WTC11 (cell line): ENCODE data around the gene SKI. TPM values are rescaled to one million over a fixed set of nuclear protein-coding genes. Genes with fewer than 3 reads are reported as not detected.

Experiments
- ATAC-seq: fragments of 200-7000 bp; cut with Tn5 transposase; 2 replicates; pipeline ENCODE4 v1.10.0; 2021; ENCODE audit warnings: mild to moderate bottlenecking, moderate library complexity
- CTCF ChIA-PET: fragments of 300-600 bp; sonication (Branson Sonifier 250); formaldehyde crosslinking; loops from one replicate; lab custom pipeline; 2021; ENCODE audit warnings: antibody characterized with exemption; lab: Charles Lee
- POLR2A ChIA-PET: fragments of 350-600 bp; sonication (Branson Sonifier 250); formaldehyde crosslinking; loops from one replicate; lab custom pipeline; 2021; ENCODE audit warnings: antibody characterized with exemption; lab: Charles Lee
- DNase-seq: peaks from one replicate; pipeline ENCODE4 v3.0.0; 2021; ENCODE audit warnings: low spot score
- H3K27ac Mint-ChIP-seq: 2 replicates; pipeline ENCODE4 v1.8.0; 2021; ENCODE audit warnings: mixed read lengths
- H3K27me3 Mint-ChIP-seq: 2 replicates; pipeline ENCODE4 v1.8.0; 2021; ENCODE audit warnings: low read depth, mild to moderate bottlenecking, moderate library complexity, mixed read lengths
- H3K36me3 Mint-ChIP-seq: 2 replicates; pipeline ENCODE4 v1.8.0; 2021; ENCODE audit warnings: mixed read lengths
- H3K4me1 Mint-ChIP-seq: 2 replicates; pipeline ENCODE4 v1.8.0; 2022; ENCODE audit warnings: mixed read lengths
- H3K4me3 Mint-ChIP-seq: 2 replicates; pipeline ENCODE4 v1.8.0; 2021; ENCODE audit warnings: mild to moderate bottlenecking, moderate library complexity, mixed read lengths
- H3K9me3 Mint-ChIP-seq: 2 replicates; pipeline ENCODE4 v1.8.0; 2021; ENCODE audit warnings: mixed read lengths
- E2F5 ChIP-seq: sonication (generic); formaldehyde crosslinking; IDR thresholded peaks from 2 replicates; pipeline ENCODE4 v1.8.1; 2022; ENCODE audit warnings: mild to moderate bottlenecking, moderate library complexity, missing genetic modification reagents
- GRHL2 ChIP-seq: fragments of 250-450 bp; sonication (Bioruptor Pico); IDR thresholded peaks from 2 replicates; pipeline ENCODE4 v1.8.0; 2022; ENCODE audit warnings: mild to moderate bottlenecking, moderate library complexity; ENCODE audit not compliant: insufficient replicate concordance, severe bottlenecking
- HMGXB4 ChIP-seq: sonication (generic); formaldehyde crosslinking; IDR thresholded peaks from 2 replicates; pipeline ENCODE4 v1.8.1; 2023; ENCODE audit warnings: mild to moderate bottlenecking, moderate library complexity, missing genetic modification reagents
- RELA ChIP-seq: sonication (generic); formaldehyde crosslinking; IDR thresholded peaks from 2 replicates; pipeline ENCODE4 v1.8.1; 2022; ENCODE audit warnings: missing genetic modification reagents, mild to moderate bottlenecking, borderline replicate concordance
- SP1 ChIP-seq: sonication (generic); formaldehyde crosslinking; conservative IDR thresholded peaks from 2 replicates; pipeline ENCODE4 v1.8.1; 2022; ENCODE audit warnings: missing genetic modification reagents
- ZBTB43 ChIP-seq: sonication (generic); formaldehyde crosslinking; IDR thresholded peaks from 2 replicates; pipeline ENCODE4 v1.8.1; 2023; ENCODE audit warnings: mild to moderate bottlenecking, missing genetic modification reagents
- total RNA-seq: library from RNA; stranded (reverse); gene quantifications from 3 replicates; pipeline ENCODE4 v1.2.3, GENCODE V29; 2021
- TF ChIP-seq, protein P1 (sequence below): fragments of 250-450 bp; sonication (Bioruptor Pico); IDR thresholded peaks from 2 replicates; pipeline ENCODE4 v1.9.0; 2021; ENCODE audit warnings: mild to moderate bottlenecking
- TF ChIP-seq, protein P2 (sequence below): sonication (generic); formaldehyde crosslinking; IDR thresholded peaks from 2 replicates; pipeline ENCODE4 v1.8.0; 2022; ENCODE audit warnings: mild to moderate bottlenecking, missing genetic modification reagents
- TF ChIP-seq, protein P3 (sequence below): sonication (generic); formaldehyde crosslinking; IDR thresholded peaks from 2 replicates; pipeline ENCODE4 v1.8.0; 2023; ENCODE audit warnings: mild to moderate bottlenecking, missing genetic modification reagents

SKI gene
- total RNA-seq, 1 experiment from 2014 or later, result 88.6 TPM

DNA sequence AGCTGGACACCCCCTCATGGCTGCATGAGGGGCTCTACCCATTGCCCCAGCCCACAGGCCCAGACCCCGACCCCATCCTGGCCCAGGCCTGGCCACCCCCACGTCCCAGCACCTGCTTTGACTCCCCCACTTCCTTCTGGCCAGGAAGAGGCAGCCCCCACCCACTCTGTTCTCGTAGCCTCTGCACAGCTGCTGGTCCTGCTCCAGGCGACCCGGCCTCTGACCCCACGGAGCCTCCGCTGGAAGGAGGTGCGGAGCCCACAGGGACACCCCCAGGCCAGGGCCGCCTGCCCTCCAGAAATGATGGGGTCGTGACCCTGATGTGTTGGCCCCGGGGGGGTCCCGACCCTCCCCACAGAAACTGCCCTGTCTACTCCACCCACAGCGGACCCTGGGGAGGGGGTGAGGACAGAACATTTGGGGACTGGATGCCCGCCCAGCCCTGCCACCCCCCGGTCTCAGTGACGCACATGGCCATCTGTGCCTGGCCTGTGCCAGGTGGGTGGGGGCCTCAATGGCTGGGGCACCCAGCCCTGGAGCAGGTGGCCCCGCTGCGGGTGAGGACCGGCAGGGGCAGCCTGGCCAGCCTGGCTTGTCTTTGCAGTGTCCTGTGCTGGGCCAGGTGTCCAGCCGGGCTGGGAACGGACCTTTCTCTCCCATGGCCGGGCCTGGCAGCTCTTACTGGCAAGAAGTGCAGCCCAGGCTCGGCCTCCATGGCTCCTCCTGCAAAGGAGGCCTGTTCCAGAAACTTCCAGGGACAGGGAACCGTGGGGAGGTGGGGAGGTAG, 84.6 kb downstream of the SKI start:
- DNase-seq (no peak), ATAC-seq (no peak)
- H3K36me3 Mint-ChIP-seq, result peaks cover 10% of the 10 kb centered on the region
- no peak overlapping the region for H3K27ac Mint-ChIP-seq
- POLR2A ChIA-PET, result interaction anchor here (1.5 kb wide), 1 partner anchor 83 kb away, joined by 3 read pairs; no protein-coding TSS in a partner anchor
- TF ChIP-seq HMGXB4 (CRISPR knock-in tag) (0 out of 2 replicates have a peak, but pooled peaks have one; percentile 13), E2F5 (CRISPR knock-in tag) (0 out of 2 replicates have a peak, but pooled peaks have one; percentile 23)
- TF ChIP-seq, protein P1, sequence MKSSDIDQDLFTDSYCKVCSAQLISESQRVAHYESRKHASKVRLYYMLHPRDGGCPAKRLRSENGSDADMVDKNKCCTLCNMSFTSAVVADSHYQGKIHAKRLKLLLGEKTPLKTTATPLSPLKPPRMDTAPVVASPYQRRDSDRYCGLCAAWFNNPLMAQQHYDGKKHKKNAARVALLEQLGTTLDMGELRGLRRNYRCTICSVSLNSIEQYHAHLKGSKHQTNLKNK, result no peak
- TF ChIP-seq, protein P2, sequence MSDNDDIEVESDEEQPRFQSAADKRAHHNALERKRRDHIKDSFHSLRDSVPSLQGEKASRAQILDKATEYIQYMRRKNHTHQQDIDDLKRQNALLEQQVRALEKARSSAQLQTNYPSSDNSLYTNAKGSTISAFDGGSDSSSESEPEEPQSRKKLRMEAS (CRISPR knock-in tag), result 0 out of 2 replicates have a peak, but pooled peaks have one; percentile 8
- TF ChIP-seq, all 79 proteins: peak for 3
- CTCF ChIA-PET, result interaction anchor here (0.9 to 8.7 kb wide), 11 partner anchors 14 to 117 kb away, joined by 3 to 98 read pairs (median 5); partner anchors contain the start of genes FAAP20 and SKI
- H3K4me1 Mint-ChIP-seq, result peaks cover 8% of the 10 kb centered on the region
- H3K27me3 Mint-ChIP-seq, result no peaks in the 10 kb centered on the region; the same call in 1 of the 2 replicates
- H3K9me3 Mint-ChIP-seq, result no peaks in the 10 kb centered on the region
- no peak overlapping the region for H3K4me3 Mint-ChIP-seq

DNA sequence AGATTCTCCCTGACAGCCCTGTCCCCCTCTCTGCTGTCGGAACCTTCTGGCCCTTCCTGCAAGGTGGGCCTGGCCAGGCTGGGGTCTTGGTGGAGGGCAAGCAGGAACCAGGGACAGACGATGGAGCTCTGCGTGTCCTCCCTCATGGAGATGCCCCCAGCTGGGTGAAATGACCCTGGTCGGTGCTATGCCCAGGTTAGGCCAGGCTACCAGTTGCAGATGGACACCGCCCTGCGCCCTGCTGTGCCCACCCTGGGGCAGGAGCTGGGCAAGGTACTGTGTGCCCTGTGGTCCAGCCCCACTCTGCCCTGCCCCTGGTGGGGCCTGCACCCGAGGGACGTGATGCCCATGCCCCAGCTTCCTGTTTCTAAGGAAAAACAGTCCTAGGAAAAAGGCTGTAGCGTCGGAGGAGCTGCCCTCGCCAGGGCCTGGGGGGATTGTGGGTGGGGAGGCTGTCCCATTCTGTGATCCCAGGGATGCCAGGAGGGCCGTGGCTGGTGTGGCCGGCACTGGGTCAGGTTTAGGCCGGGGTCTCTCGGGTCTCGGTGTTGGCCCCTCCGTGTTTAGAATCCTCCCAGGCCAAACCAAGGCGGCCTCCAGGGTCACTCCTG, 85.6 kb downstream of the SKI start:
- ATAC-seq (no peak), DNase-seq (no peak)
- ChIA-PET POLR2A (interaction anchor here (1.5 kb wide), 1 partner anchor 84 kb away, joined by 3 read pairs; no protein-coding TSS in a partner anchor), CTCF (interaction anchor here (4.2 to 8.7 kb wide), 2 partner anchors 68 to 119 kb away, joined by 42 to 98 read pairs; partner anchors contain the start of gene FAAP20)
- no peaks in the 10 kb centered on the region for H3K9me3 Mint-ChIP-seq
- H3K4me1 Mint-ChIP-seq, result peaks cover 8% of the 10 kb centered on the region
- no peaks in the 10 kb centered on the region for H3K36me3 Mint-ChIP-seq
- peak overlapping the region; percentile 37; the same call in 1 of the 2 replicates for H3K4me3 Mint-ChIP-seq
- H3K27ac Mint-ChIP-seq, result no peak overlapping the region
- no peaks in the 10 kb centered on the region; the same call in 1 of the 2 replicates for H3K27me3 Mint-ChIP-seq
- TF ChIP-seq RELA (CRISPR knock-in tag) (0 out of 2 replicates have a peak, but pooled peaks have one; percentile 17), ZBTB43 (CRISPR knock-in tag) (no peak), GRHL2 (CRISPR knock-in tag) (no peak), SP1 (CRISPR knock-in tag) (peak; percentile 23; the same call in 1 of the 2 replicates)
- TF ChIP-seq, protein P3, sequence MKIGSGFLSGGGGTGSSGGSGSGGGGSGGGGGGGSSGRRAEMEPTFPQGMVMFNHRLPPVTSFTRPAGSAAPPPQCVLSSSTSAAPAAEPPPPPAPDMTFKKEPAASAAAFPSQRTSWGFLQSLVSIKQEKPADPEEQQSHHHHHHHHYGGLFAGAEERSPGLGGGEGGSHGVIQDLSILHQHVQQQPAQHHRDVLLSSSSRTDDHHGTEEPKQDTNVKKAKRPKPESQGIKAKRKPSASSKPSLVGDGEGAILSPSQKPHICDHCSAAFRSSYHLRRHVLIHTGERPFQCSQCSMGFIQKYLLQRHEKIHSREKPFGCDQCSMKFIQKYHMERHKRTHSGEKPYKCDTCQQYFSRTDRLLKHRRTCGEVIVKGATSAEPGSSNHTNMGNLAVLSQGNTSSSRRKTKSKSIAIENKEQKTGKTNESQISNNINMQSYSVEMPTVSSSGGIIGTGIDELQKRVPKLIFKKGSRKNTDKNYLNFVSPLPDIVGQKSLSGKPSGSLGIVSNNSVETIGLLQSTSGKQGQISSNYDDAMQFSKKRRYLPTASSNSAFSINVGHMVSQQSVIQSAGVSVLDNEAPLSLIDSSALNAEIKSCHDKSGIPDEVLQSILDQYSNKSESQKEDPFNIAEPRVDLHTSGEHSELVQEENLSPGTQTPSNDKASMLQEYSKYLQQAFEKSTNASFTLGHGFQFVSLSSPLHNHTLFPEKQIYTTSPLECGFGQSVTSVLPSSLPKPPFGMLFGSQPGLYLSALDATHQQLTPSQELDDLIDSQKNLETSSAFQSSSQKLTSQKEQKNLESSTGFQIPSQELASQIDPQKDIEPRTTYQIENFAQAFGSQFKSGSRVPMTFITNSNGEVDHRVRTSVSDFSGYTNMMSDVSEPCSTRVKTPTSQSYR (CRISPR knock-in tag), result no peak
